ENCODE results near the gene QKI. TPM values are rescaled to one million over a fixed set of nuclear protein-coding genes. Genes with fewer than 3 reads are reported as not detected.

Gene QKI
- total and polyA plus RNA-seq, 2 of the 8 experiments (the other 6 are each of a cell fraction or from before 2014, with no cell fraction given), result 181 to 183 TPM

DNA sequence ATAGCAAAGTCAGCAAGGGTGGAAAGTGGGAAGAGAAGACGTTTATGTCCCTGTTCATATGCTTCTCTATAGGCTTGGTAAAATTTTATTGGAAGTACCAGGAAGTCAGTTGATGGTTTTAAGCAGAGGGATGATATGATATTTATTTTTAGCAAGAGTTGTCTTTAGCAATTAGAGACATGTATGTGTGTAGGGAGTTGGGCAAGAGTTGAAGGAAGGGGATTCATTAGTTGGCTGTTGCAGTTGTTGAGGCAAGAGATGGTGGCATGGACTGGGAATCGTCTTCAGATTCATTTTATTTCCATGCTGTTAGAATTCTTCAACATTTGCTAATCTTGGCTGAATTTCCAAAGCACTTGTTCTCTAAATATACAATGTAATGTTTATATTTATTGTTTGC is 85.6 kb downstream of the QKI start:
- TF ChIP-seq ASH2L (IDR thresholded peaks at IDR 0.05; ENCODE audit: low read length) (no peak), JUND (IDR thresholded peaks at IDR 0.05; ENCODE audit: low read length) (no peak), RBBP5 (IDR thresholded peaks at IDR 0.05; ENCODE audit: borderline replicate concordance, low read depth, low read length) (no peak), CEBPB (IDR thresholded peaks at IDR 0.05; ENCODE audit: low read depth, low read length) (no peak), SIN3A (conservative IDR thresholded peaks at IDR 0.05 in 1 of 2, IDR thresholded peaks at IDR 0.05 in 1 of 2; ENCODE audit: low read depth in 1 of 2, low read length in 2 of 2) (no peak), SP4 (IDR thresholded peaks at IDR 0.05; ENCODE audit: low read length) (no peak), MAFK (IDR thresholded peaks at IDR 0.05; ENCODE audit: low read depth, low read length) (no peak), NANOG (IDR thresholded peaks at IDR 0.05; ENCODE audit: insufficient read depth, low read depth, low read length, poor library complexity, severe bottlenecking) (no peak), PHF8 (conservative IDR thresholded peaks at IDR 0.05; ENCODE audit: low read depth, low read length) (no peak)
- TF ChIP-seq, protein P1, sequence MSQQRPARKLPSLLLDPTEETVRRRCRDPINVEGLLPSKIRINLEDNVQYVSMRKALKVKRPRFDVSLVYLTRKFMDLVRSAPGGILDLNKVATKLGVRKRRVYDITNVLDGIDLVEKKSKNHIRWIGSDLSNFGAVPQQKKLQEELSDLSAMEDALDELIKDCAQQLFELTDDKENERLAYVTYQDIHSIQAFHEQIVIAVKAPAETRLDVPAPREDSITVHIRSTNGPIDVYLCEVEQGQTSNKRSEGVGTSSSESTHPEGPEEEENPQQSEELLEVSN (IDR thresholded peaks at IDR 0.05), result no peak
- Histone ChIP-seq H3K27me3 (replicated peaks in 1 of 4; ENCODE audit: control insufficient read depth in 3 of 4, extremely low read depth in 1 of 4, insufficient read depth in 3 of 4, low read length in 3 of 4) (no peaks in the 10 kb centered on the region), H3K4ac (replicated peaks; ENCODE audit: insufficient read length, low read depth, low read length) (no peak overlapping the region), H3K18ac (ENCODE audit: extremely low read depth, low read length) (no peak overlapping the region), H3K27ac (ENCODE audit: low read depth, low read length) (no peak overlapping the region), H3K23me2 (ENCODE audit: low read depth, low read length) (no peaks in the 10 kb centered on the region), H3K4me3 (ENCODE audit: extremely low read depth in 1 of 4, insufficient read depth in 2 of 4, low read depth in 3 of 4, low read length in 4 of 4) (no peak overlapping the region), H2BK120ac (replicated peaks; ENCODE audit: low read depth, low read length) (no peak overlapping the region), H4K91ac (replicated peaks; ENCODE audit: insufficient read length, low read length) (no peak overlapping the region), H3K4me2 (ENCODE audit: insufficient read depth in 1 of 2, low read depth in 2 of 2, low read length in 2 of 2) (no peak overlapping the region), H3K14ac (ENCODE audit: insufficient read length) (no peak overlapping the region), H2BK12ac (ENCODE audit: low read depth, low read length) (no peak overlapping the region), H2BK20ac (ENCODE audit: low read length) (no peak overlapping the region), H4K8ac (ENCODE audit: extremely low read depth, insufficient read depth, low read length) (no peak overlapping the region), H3K56ac (replicated peaks; ENCODE audit: insufficient read length, low read depth, low read length) (no peak overlapping the region), H2AFZ (ENCODE audit: low read length) (no peak overlapping the region), H3K79me1 (ENCODE audit: low read depth, low read length) (no peaks in the 10 kb centered on the region), H2BK15ac (ENCODE audit: low read length) (no peak overlapping the region), H3K9ac (replicated peaks in 1 of 4; ENCODE audit: extremely low read depth in 1 of 4, low read depth in 3 of 4, low read length in 3 of 4) (no peak overlapping the region), H3K9me3 (ENCODE audit: insufficient read depth in 2 of 2, low read depth in 1 of 2, low read length in 1 of 2) (peaks cover 7% of the 10 kb centered on the region in 2 experiments), H3K23ac (ENCODE audit: insufficient read length) (no peak overlapping the region), H4K20me1 (replicated peaks in 1 of 2; ENCODE audit: control insufficient read depth in 1 of 2, insufficient read depth in 2 of 2, low read length in 2 of 2) (peaks cover 0 to 2% of the 10 kb centered on the region in 2 experiments), H3K36me3 (ENCODE audit: control insufficient read depth in 2 of 4, insufficient read depth in 4 of 4, low read length in 3 of 4) (peaks cover 0 to 3% (median 0%) of the 10 kb centered on the region in 4 experiments; a peak in 1 of 8 replicates), H3K4me1 (replicated peaks in 1 of 4; ENCODE audit: control insufficient read depth in 3 of 4, insufficient read depth in 4 of 4, low read length in 3 of 4) (no peaks in the 10 kb centered on the region), H2BK5ac (ENCODE audit: low read depth, low read length) (no peak overlapping the region), H2AK5ac (ENCODE audit: low read depth, low read length) (no peak overlapping the region), H3K79me2 (ENCODE audit: control insufficient read depth in 1 of 2, insufficient read depth in 2 of 2, low read length in 2 of 2) (peaks cover 18 to 99% of the 10 kb centered on the region in 2 experiments; a peak in 3 of 4 replicates), H4K5ac (ENCODE audit: insufficient read length, low read depth, low read length) (no peak overlapping the region)
- CTCF ChIA-PET (ENCODE audit: partially characterized antibody), result no interaction called here
- POLR2A ChIA-PET (ENCODE audit: partially characterized antibody), result no interaction called here
- DNase-seq (ENCODE audit: low read depth in 1 of 2, low spot score in 2 of 2) (no peak), FAIRE-seq (no peak)
- 89% methylated on average over 2 of the region's 2 CpGs; no CpG with 5 or more reads in 1 of the 2 experiments for WGBS, 2 experiments (ENCODE audit: extremely low coverage in 1 of 2, insufficient coverage in 1 of 2, insufficient read length in 1 of 2, insufficient replicate concordance in 2 of 2, low coverage in 1 of 2, low lambda C conversion rate in 2 of 2, missing lambda C conversion rate in 1 of 2)
